ENCODE measurements around the gene RHEX.
"Not testable (repeated sequence)": the region's sequence is repeated elsewhere in the genome, so short reads cannot be mapped to it uniquely, and the experiment has no call there.

The RHEX gene

DNA sequence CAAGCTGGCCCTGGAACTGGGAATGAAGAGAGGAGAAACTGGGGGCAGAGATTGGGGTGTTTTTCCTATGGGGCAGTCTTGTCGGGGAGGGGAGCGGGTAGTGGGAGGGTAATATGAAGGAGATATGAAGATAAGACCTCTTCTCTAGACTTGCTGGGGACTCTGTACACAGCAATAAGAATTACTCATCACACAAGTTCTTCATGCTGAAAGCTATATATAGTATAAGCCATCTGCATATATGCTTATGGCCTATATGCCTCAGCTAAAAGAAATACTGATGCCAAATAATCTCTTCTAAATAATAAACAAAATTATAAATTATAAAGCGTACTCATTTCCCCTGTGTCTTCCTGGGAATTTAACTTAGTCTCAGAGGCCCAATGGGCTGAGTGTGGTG, 7.9 kb downstream of the RHEX start:
- DNase-seq = no peak

DNA sequence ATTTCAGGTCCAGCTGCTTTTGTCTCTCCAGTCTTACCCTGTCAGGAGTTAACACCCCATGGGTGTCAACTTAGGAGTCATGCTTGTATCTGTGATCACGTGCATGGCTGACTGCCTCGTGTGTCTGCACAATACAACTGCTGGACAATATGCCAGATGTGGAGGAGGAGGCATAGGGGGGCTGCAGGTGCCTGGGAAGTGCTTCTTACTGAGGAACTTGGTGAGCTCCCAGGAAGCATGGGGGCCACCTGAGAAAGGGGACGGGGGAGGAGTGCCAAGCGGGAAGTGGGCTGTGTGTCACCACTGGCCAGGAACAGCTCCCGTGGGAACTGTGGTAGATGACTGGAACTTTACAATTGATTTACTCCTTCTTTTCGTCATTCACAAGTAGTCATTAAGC, 9.5 kb downstream of the RHEX start:
- DNase-seq = no peak

DNA sequence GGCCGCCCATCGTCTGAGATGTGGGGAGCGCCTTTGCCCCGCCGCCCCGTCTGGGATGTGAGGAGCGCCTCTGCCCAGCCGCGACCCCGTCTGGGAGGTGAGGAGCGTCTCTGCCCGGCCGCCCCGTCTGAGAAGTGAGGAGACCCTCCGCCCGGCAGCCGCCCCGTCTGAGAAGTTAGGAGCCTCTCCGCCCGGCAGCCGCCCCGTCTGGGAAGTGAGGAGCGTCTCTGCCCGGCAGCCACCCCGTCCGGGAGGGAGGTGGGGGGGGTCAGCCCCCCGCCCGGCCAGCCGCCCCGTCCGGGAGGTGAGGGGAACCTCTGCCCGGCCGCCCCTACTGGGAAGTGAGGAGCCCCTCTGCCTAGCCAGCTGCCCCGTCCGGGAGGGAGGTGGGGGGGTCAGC, 11.0 kb downstream of the RHEX start:
- DNase-seq = not testable (repeated sequence)

DNA sequence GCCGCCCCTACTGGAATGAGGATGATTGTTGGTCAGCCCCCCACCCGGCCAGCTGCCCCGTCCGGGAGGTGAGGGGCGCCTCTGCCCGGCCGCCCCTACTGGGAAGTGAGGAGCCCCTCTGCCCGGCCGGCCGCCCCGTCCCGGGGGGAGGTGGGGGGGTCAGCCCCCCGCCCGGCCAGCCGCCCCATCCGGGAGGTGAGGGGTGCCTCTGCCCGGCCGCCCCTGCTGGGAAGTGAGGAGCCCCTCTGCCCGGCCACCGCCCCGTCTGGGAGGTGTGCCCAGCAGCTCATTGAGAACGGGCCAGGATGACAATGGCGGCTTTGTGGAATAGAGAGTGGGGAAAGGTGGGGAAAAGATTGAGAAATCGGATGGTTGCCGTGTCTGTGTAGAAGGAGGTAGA, 11.5 kb downstream of the RHEX start:
- not testable (repeated sequence) for DNase-seq

DNA sequence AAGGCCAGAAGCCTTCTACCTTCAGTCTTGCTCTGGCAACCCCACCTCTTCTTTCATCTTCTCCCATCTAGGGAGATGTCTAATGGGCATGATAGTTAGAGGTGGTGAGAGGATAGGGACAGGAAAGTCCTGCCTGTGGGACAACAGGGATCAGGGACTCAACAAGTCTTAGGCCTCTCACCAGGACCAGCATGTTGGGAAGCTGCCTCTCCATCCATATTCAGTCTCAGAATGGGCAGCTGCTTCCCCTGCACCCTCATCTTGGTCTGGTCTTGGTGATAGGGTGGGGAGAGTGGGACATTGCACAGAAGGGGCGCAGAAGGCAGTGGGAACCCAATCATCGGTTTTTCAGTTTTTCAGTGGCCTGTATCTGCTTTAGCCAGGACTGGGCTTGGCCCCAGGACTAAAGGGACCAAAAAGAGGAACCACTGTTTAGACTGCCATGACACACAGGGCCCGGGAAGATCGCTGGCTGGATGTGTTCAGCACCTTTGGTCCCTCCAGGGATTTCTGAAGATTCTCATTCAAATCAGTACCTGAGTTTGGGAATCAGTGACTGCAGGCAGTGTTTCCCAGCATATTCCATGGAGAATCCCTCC, 12.7 kb downstream of the RHEX start:
- DNase-seq = no peak

GRCh38 chr1:206066479-206067171, 13.7 kb downstream of the RHEX start:
- no peak for DNase-seq

GRCh38 chr1:206067486-206068227, 14.7 kb downstream of the RHEX start:
- no peak for DNase-seq

DNA sequence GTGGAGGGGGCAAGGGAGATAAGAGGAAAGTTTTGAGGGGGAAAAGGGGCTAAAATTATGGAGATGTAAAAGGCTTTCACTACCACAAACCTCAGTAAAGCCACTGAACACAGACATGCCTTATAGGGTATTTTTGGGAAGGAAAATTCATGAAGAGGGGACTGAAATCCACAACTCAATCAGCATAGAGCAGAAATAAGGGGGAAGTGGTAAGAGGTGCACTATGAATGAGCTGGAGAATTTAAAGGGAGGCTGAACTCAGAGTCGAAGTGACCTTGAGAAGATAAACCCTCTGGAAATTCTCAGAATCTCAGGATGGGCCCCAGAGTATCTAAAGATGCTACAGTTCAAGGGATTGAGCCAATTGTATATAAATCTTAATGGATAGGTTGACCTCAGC, 15.3 kb downstream of the RHEX start:
- DNase-seq = no peak

DNA sequence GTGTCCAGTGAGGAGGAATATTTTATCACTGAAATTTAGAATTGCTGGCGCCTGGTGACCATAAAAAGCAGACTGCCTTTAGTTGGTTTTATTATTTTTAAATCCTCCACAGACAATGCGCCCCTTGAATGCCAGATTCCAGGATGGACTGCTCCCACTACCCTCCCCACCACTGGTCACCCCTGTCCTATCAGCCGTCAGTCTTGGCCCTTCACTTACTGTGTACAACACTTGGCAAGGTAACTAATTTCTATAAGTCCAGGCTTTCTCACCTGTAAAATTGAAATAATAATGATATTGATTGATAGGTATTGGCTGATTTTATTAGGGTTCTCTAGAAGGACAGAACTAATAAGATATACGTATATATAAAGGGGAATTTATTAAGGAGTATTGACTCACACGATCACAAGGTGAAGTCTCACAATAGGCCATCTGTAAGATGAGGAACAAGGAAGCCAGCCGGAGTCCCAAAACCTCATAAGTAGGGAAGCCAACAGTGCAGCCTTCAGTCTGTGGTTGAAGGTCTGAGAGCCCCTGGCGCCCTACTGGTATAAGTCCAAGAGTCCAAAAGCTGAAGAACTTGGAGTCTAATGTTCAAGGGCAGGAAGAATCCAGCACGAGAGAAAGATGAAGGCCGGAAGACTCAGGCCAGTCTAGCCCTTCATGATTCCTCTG, 17.8 kb downstream of the RHEX start:
- no peak for DNase-seq

DNA sequence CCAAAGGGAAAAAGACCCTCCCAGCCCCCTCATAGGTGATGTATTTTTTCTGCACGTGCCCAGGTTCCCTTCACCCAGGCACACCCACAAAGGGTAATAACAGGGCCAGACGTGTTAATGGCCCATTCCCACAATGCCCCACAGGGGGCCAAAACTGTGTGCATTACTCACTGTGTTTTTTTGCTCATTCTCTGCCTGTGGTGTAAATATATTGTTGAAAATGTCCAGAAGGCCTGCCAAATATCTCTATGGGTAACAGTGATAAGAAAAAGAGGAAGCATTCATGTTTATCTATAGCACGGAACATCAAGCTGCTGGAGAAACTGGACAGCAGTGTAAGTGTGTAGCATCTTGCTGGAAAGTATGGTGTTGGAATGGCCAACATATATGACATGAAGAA, 21.9 kb downstream of the RHEX start:
- no peak for DNase-seq

DNA sequence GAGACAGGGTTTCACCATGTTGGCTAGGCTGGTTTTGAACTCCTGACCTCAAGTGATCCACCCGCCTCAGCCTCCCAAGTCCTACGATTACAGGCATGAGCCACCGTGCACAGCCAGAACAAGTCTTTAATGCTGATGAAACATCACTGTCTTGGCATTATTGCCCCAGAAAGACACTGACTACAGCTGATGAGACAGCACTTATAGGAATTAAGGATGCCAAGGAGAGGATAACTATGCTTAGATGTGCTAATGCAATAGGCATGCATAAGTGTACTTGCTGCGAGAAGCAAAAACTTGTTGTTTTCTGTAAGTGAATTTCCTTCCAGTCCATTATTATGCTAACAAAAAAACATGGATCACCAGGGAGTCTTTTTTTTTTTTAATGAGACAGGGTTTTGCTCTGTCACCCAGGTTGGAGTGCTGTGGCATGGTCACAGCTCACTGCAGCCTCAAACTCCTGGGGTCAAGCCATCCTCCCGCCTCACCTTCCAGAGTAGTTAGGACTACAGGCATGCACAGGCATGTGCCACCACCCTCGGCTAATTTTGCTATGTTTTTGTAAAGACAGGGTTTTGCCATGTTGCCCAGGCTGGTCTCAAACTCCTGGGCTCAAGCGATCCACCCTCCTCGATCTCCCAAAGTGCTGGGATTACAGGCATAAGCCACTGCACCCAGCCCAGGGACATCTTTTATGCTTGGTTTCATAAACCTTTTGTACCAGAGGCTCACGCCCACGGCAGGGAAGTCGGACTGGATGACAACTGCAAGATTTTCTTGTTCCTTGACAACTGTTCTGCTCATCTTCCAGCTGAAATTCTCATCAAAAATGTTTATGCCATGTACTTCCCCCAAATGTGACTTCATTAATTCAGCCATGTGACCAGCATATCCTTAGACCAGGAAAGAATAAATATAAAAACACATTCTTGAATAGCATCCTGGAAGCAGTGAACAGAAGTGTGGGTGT, 23.1 kb downstream of the RHEX start:
- DNase-seq = no peak

DNA sequence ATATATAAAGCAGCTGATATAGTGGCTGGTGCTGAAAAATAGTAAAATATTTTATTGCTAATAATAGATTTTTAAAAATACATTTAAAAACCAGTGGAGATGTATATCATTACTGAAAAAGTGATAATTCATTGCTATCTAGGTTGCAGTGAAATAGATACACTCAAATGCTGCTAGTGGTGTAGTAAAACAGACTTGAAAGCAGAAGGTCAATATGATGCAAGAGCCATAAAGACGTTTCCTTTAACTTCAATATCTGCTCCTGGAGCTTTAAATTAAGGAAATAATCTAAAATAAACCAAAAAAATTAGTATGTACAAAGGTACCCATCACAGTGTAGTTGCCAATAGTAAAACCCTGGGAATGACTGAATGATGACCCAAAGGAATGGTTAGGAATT, 26.2 kb downstream of the RHEX start:
- no peak for DNase-seq

DNA sequence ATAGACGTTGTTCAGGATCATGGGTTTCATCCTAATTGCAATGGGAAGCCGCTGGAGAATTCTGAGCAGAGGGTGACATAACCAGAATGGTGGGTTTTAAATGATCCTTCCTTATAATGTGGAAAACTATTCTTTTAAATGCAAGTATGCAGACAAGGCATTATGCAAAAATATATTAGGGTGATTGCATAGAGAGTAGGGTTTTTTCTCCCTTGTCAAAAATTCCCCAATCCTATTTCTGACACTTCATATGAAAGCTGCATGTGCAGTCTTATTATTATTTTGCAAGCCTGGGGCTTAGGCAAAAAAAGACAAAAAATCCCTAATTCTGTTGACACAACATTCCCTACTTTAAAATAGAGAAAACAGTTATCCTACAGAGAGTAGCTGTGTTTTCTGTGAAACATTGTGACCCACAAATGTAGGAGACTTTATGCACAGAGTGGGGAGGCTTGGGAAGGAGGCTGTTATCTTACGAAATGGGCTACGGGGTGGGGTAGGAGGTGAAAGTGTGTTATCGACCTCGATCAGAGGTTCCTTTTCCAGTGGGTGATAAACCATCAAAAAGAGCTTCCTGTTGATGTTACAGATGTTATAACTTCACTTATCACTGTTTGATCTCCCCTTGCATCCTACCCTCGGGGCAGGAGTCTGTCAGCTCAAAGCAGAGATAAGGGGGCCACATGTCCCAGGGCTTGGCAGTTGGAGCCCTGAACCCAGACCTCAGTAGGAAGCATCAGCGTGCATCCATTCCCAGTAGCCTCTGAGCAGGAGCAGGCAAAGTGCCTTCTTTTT, 27.2 kb downstream of the RHEX start:
- DNase-seq = no peak

DNA sequence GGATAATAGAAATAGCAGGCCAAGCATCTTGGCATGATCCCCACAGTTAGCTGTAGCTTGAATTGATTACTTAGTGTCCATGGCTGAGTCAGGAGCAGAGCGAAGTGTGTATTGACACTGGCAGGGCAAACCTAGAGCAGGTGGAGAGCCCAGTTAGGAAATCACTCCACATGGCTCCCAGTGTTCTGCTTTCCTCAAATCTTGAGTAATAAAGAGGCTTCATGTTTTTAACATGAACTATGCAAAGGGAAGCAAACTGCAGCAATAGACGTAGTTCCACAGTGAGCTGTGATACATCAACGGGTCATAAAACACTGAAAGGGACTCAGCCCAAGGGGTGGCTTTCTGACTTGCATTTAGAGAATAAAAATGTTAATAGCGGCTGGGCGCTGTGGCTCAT, 28.9 kb downstream of the RHEX start:
- no peak for DNase-seq

GRCh38 chr1:206082831-206083695, 30.1 kb downstream of the RHEX start:
- no peak for DNase-seq

GRCh38 chr1:206083750-206084149, 30.8 kb downstream of the RHEX start:
- DNase-seq = no peak

DNA sequence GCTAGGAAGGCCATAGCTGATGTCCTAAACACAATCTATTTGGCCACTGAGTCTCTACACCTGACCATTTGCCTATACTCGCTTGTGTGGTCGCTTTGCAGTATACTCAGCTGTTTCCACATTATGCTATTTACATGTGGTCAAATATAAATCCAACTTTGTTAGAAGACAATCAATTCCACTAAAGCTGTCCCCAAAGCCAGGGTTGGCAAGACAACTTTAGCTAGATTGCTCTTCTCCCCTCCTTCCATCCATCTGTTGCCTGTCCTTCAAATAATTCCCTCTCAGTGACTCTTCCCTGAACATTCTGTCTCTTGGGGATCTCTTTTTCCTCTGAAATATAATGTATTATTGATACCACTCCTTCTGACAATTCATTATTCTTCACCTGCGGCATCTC, 34.1 kb downstream of the RHEX start:
- no peak for DNase-seq

GRCh38 chr1:206089341-206089740, 36.4 kb downstream of the RHEX start:
- DNase-seq = no peak

- DNase-seq = no peak
Observed at GRCh38 chr1:206094024-206094423, 41.1 kb downstream of the RHEX start.

DNA sequence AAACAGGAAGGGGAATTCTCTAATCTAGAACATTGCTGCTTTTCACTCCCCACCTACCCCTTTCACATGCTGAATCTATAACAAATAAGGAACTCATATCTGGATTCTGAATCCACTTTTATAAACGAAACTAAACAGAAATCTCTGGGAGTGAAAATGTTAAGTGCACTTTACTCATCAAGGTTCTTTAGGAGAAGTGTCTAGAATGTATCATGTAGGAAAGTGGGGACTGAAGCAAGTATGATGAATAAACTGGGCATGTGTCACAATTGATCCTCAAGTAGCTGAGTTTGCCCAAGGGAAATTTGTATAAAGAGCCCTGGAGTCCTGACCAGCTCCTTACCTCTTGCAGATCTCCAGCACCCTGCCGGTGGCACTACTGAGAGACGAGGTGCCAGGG, 44.4 kb downstream of the RHEX start:
- no peak for DNase-seq

Data from stimulated activated CD4-positive, alpha-beta T cell treated with anti-CD3 and anti-CD28 coated beads, Interleukin-4, amount 100 ng/mL, for 4 hours (primary cell).